Measurements from ENCODE around the gene TMEM82.

- TF ChIP-seq, protein P1, sequence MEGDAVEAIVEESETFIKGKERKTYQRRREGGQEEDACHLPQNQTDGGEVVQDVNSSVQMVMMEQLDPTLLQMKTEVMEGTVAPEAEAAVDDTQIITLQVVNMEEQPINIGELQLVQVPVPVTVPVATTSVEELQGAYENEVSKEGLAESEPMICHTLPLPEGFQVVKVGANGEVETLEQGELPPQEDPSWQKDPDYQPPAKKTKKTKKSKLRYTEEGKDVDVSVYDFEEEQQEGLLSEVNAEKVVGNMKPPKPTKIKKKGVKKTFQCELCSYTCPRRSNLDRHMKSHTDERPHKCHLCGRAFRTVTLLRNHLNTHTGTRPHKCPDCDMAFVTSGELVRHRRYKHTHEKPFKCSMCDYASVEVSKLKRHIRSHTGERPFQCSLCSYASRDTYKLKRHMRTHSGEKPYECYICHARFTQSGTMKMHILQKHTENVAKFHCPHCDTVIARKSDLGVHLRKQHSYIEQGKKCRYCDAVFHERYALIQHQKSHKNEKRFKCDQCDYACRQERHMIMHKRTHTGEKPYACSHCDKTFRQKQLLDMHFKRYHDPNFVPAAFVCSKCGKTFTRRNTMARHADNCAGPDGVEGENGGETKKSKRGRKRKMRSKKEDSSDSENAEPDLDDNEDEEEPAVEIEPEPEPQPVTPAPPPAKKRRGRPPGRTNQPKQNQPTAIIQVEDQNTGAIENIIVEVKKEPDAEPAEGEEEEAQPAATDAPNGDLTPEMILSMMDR (IDR thresholded peaks at IDR 0.05; ENCODE audit: low read length) = no peak
- TF ChIP-seq EZH2 (IDR thresholded peaks at IDR 0.05; ENCODE audit: borderline replicate concordance, low read length) = no peak
Measured at GRCh38 chr1:15730423-15730822, 11.9 kb upstream of the TMEM82 start.

Data from OCI-LY1 (cell line).